ENCODE data around the gene ME3.

GRCh38 chr11:86565801-86566312 lies 106.6 kb downstream of the ME3 start:
- no peak for TF ChIP-seq CTCF (conservative IDR thresholded peaks at IDR 0.05; ENCODE audit: low read depth, low read length)
- TF ChIP-seq EZH2 (IDR thresholded peaks at IDR 0.05; ENCODE audit: low read length, unreplicated experiment): no peak
- no peak for TF ChIP-seq EZH2phosphoT487 (IDR thresholded peaks at IDR 0.05; ENCODE audit: borderline replicate concordance, low read length)
